ENCODE results near the gene ELL. TPM values are rescaled to one million over a fixed set of nuclear protein-coding genes. Genes with fewer than 3 reads are reported as not detected.
A peak's percentile ranks its signal among the peaks of the same experiment; 100 is the strongest.

Gene ELL
- total RNA-seq, 2 donors from 2014 or later, result 23.7 to 41.8 TPM

DNA sequence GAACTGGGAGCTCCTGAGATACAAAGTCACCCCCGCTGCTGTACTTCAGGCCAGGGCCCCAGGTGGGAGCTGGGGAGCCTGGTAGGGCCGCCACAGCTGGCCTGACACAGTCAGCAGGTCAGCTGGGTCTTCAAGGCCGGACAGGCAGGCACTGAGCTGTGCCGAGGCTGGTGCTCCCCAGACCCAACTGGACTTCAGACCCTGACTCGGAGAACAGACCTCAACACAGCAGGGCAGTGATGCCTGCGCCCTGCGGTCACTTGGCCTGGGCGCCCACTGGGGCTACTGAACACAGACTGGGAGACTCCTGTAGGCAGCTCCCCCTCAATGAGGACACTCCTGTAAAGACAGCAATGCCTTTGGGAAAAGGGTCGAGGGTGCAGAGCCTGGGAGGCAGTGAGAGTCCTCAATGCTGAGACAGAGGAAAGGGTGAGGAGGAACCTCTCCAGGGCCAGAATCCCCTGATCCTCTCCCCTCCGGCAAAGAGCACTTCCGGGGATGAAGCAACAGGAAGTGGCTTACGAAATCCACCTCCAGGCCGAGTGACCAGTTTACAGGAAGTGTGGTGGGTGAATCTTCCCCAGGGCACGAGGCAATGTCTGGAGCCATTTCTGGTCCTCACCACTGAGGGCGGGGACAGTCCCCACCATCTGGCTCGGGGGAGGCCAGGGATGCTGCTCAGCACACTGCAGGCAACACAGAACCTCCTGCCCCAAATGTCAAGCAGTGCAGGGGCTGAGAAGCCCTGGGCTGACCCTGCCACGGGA lies 43.1 kb downstream of the ELL start:
- H3K9me3 Mint-ChIP-seq, result no peaks in the 10 kb centered on the region

DNA sequence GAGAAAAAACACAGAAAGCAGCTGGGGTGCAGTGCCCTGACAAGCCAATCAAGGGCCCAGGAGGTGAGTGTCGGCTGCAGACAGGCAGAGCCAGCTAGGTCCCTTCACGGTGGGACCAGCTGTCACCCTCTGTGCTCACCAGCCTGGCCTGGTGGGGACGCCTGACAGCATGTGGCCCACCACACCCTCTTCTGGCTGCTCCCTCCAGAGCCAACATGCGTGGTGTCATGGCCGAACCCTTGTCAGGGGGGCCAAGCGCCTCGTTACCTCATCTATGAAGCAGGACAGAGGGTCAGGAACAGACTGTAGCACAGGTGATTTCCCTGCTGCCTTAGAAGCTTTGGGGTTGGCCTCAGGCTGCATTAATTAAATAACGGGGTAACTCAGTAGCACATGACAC lies 43.9 kb downstream of the ELL start:
- Mint-ChIP-seq H3K4me1 (peaks cover 65% of the 10 kb centered on the region), H3K9me3 (no peaks in the 10 kb centered on the region), H3K27me3 (no peaks in the 10 kb centered on the region), H3K4me3 (peak overlapping the region; percentile 94), H3K27ac (peak overlapping the region; percentile 99), H3K36me3 (ENCODE audit: low read depth) (peaks cover 15% of the 10 kb centered on the region)
- ATAC-seq (replicated peaks), result no peak

More for the DNA sequence above, 43.1 kb downstream of the ELL start:
- Mint-ChIP-seq H3K4me3 (peak overlapping the region; percentile 94), H3K36me3 (ENCODE audit: low read depth) (peaks cover 14% of the 10 kb centered on the region), H3K27ac (peak overlapping the region; percentile 99), H3K4me1 (peaks cover 72% of the 10 kb centered on the region), H3K27me3 (no peaks in the 10 kb centered on the region)
- ATAC-seq (replicated peaks), result peak; percentile 83

DNA sequence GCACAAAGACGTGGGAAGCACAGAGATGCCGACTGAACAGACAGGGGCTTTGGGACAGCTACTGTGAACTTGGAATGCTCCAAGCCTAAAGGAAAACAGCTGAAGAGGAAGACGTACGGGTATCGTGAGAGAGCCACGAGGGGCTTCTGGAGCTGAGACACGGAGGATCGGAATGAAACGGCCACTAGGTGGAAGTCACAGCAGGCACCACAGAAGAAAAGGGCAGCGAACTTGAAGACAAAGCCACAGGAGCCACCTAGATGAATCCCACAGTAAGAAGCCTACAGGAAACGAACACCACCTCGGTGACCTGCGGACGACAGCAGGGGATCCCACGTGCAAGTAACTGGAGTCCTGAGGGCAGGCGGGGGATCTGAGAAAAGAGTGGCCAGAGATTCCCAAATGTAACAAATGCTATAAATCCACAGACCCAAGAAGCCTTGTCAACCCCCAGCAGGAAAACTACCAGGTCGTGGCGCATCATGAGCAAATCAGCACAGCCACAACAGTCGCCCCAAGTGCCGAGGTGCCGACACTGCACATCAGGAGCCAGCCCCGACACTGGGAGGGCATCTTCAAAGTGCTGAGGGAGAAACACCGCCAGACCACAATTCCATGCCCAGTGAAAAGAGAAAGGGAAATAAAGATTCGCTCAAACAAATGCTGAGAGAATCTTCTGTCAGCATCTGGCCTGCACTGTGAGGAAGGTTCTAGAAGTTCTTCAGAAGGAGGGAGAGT lies 44.7 kb downstream of the ELL start:
- Mint-ChIP-seq H3K9me3 (no peaks in the 10 kb centered on the region), H3K4me1 (peaks cover 58% of the 10 kb centered on the region), H3K27me3 (no peaks in the 10 kb centered on the region), H3K27ac (peak overlapping the region; percentile 99), H3K36me3 (ENCODE audit: low read depth) (peaks cover 23% of the 10 kb centered on the region), H3K4me3 (peak overlapping the region; percentile 94)
- no peak for ATAC-seq (replicated peaks)

DNA sequence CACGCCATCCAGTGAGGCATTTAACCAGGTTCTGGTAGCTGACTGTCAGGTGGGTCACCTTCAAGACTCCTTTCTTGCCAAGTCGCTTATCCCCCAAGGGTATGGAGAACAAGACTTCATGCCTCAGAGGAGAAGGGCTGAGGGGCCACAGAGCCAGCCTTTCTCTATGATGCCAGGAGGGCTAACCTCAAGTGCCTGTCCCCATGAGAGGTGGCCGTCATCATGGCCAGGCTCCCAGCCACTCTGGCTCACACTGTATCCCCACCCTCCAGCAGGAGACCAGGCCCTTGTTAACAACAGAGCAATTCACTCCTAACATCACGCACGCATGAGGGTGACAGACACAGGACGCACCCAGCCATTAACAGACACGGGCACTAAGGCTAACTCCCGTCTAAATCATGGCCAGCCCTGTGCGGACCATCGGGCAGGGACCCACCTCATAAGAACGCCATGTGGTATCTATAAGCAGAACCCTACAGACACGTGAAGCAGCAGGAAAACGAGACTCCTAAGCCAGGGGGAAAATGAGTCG lies 45.3 kb downstream of the ELL start:
- Mint-ChIP-seq H3K27me3 (no peaks in the 10 kb centered on the region), H3K9me3 (no peaks in the 10 kb centered on the region), H3K4me3 (peak overlapping the region; percentile 94), H3K36me3 (ENCODE audit: low read depth) (peaks cover 29% of the 10 kb centered on the region), H3K4me1 (peaks cover 53% of the 10 kb centered on the region), H3K27ac (peak overlapping the region; percentile 99)
- ATAC-seq (replicated peaks), result no peak

DNA sequence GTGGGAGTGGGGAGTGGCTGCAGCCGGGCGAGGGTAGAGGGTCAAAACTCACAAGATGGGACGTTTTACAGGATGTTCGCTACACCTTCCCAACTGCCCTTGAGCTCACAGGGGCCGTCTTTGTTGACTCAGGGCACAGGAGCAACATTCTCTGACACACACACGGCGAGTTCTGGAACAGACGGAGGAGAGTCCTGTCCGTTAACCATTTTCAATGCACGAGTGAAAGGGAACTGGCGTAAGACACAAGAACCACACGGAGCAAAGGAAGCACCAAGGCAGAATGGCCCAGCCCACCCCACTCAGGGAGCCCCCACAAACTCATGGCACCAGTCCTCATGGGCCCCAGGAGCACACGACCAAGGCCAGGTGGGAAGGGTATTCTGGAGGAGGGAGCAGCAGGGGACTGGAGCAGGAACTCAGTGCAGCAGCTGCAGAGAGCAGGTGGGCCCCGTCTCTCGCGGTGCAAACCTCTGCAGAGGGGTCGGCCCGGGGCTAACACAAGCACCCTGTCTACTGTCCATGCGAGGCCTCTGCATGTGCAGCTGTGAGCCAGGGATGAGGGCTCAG lies 46.0 kb downstream of the ELL start:
- Mint-ChIP-seq H3K36me3 (ENCODE audit: low read depth) (peaks cover 30% of the 10 kb centered on the region), H3K4me3 (peak overlapping the region; percentile 56), H3K27me3 (no peaks in the 10 kb centered on the region), H3K9me3 (no peaks in the 10 kb centered on the region), H3K27ac (peak overlapping the region; percentile 91), H3K4me1 (peaks cover 46% of the 10 kb centered on the region)
- no peak for ATAC-seq (replicated peaks)

DNA sequence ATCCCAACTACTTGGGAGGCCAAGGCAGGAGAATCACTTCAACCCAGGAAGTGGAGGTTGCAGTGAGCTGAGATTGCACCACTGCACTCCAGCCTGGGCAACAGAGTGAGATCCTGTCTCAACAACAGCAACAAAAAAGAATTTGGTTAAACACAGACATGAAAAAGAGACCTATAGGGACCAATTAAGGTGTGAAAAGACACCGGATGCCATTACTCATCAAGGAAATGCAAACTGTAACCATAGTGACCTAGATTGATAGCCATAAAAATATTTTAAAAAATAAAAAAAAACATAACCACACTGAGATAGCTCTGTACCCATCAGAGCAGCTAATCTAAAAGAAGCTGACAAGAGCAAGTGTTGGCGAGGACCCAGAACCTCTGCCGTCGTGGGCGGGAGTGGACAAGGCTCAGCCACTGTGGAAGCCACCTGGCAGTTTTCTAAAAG lies 46.8 kb downstream of the ELL start:
- H3K27ac Mint-ChIP-seq, result peak overlapping the region; percentile 91
- H3K27me3 Mint-ChIP-seq, result no peaks in the 10 kb centered on the region
- peaks cover 37% of the 10 kb centered on the region for H3K36me3 Mint-ChIP-seq (ENCODE audit: low read depth)
- H3K4me3 Mint-ChIP-seq, result peak overlapping the region; percentile 56
- peak; percentile 45 for ATAC-seq (replicated peaks)
- H3K4me1 Mint-ChIP-seq, result peaks cover 43% of the 10 kb centered on the region
- H3K9me3 Mint-ChIP-seq, result no peaks in the 10 kb centered on the region

DNA sequence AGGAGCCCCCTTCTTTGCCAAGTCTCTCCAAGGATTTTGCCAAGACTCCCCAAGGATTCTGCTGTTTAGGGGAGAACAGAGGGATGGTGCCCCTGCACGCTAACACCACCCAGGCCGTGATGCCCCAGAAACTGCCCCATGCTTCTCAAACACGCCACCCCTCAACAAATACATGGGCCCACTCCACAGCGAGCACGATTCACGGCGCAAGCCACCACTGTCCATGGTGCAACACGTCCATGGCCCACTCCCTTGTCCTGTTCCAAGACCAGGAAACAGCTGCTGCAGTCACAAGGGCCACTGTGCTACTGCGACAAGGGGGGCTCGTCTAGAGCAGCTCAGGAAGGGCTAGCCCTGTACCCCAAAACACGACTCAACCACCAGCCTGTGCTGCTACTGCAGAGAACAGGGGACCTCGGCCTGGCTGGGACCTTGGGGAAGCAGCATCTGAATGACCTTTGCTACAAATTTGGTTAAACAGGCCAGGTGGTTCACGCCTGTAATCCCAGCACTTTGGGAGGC lies 47.4 kb downstream of the ELL start:
- ATAC-seq (replicated peaks), result no peak
- Mint-ChIP-seq H3K36me3 (ENCODE audit: low read depth) (peaks cover 41% of the 10 kb centered on the region), H3K9me3 (no peaks in the 10 kb centered on the region), H3K27ac (peak overlapping the region; percentile 91), H3K27me3 (no peaks in the 10 kb centered on the region), H3K4me3 (peak overlapping the region; percentile 56), H3K4me1 (peaks cover 38% of the 10 kb centered on the region)

DNA sequence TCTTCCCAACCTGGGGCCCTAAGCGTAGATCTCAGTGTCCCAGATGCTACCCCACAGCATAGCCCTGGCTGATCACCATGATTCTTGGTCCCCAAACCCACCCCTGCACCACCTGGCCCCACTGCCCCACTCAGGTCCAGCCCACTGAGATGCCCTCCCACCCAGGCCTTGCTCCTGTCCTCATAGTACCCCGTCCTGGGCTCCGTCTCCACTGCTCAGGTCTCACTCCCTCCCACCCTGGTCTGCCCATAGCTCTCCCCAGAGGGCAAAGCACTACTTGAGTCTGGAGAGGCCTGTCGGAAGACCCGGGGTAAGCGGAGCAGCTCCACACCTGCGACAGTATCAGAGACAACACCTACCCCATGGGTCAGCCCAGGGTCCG lies 48.2 kb downstream of the ELL start:
- H3K9me3 Mint-ChIP-seq, result no peaks in the 10 kb centered on the region
- no peak overlapping the region for H3K4me3 Mint-ChIP-seq
- peaks cover 32% of the 10 kb centered on the region for H3K4me1 Mint-ChIP-seq
- peak overlapping the region; percentile 91 for H3K27ac Mint-ChIP-seq
- peaks cover 35% of the 10 kb centered on the region for H3K36me3 Mint-ChIP-seq (ENCODE audit: low read depth)
- no peak for ATAC-seq (replicated peaks)
- H3K27me3 Mint-ChIP-seq, result no peaks in the 10 kb centered on the region

DNA sequence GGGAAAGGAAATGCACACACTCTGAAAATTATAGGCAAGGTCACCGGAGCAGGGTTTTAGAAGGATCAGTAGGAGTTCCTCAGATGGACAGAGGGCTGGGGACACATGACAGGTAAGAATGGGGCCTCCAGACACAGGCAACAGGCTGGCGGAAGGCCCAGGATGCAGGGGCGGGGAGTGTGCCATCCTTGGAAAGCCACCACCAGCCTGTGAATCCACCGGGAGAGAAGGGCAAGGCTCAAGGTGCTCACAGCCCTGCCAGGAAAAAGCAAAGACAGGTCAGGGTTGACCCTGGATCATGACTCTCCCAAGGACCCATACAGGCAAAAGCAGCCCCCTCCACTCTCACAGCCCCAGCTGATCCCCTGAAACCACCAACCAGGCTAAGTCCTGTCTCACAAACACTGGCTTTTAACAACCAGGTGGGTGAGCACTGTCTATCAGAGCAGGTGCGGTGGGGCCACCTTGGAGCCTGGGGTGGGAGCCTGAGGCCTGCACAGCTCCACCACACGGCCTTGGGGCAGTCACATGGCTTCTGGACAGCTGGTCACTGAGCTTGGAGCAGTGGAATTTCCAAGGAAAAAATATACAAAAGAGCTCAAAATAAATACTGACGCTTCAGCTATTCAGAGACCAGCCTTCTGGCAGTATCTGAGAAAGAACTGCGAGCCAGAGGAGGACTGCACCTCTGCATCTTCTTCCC lies 48.7 kb downstream of the ELL start:
- Mint-ChIP-seq H3K4me3 (no peak overlapping the region), H3K27ac (peak overlapping the region; percentile 91), H3K9me3 (no peaks in the 10 kb centered on the region), H3K27me3 (no peaks in the 10 kb centered on the region), H3K4me1 (peaks cover 32% of the 10 kb centered on the region), H3K36me3 (ENCODE audit: low read depth) (peaks cover 35% of the 10 kb centered on the region)
- no peak for ATAC-seq (replicated peaks)

DNA sequence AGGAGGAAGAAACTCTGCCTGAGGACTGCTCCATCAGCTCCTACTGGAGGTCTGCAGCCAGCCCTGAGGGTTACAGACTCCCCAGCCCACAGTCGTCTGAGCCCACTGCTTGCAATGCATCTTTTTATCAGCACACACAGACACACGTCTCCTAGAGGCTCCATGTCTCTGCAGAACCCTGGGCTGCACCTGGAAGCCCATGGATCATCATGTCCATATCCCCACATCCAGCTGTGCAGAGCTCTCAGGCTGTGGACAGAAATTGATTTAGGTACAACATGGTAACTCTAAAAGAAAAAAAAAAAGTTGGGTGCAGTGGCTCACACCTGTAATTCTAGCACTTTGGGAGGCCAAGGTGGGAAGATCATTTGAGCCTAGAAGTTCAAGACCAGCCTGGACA lies 51.1 kb downstream of the ELL start:
- no peak for ATAC-seq (replicated peaks)
- H3K36me3 Mint-ChIP-seq (ENCODE audit: low read depth), result peaks cover 35% of the 10 kb centered on the region
- H3K27ac Mint-ChIP-seq, result peak overlapping the region; percentile 65
- H3K4me3 Mint-ChIP-seq, result no peak overlapping the region
- H3K27me3 Mint-ChIP-seq, result no peaks in the 10 kb centered on the region
- H3K4me1 Mint-ChIP-seq, result peaks cover 19% of the 10 kb centered on the region
- H3K9me3 Mint-ChIP-seq, result no peaks in the 10 kb centered on the region

DNA sequence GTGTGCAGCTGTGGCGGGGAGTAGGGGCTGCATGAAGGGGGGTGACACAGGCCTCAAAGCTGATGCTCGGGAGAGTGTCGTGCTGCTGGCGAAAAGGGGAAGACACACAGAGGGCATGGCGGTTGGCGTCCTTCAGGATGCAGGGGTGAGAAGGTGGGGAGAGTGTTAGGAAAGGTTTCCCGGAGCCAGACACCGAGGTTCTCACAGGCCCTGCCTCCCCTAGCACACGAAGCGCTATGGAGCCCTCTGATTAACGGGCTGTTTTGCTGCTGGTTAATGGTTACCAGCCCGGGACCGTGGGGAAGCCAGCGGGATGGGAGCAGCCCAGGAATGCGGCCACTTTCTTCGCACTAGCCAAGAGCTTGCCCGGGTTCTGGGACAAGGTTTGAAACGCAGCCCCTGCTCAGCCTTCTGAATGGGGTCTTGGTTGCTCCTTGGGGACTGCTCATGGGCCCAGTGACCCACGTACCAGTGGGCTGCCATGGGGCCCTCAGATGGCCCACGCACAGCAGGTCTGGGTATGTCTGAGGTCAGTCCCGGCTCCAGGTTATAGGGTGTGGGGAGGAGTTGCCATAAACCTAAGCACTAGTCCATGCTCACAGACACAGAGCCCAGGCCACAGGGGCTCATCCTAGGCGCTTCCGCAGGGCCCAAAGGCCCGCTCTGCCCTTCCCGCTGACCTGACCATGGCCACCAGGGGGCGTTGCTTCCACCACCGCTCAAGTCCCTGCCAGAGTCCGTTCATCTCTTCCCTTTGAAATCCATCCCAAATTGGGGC lies 52.6 kb downstream of the ELL start:
- Mint-ChIP-seq H3K9me3 (no peaks in the 10 kb centered on the region), H3K27ac (peak overlapping the region; percentile 78), H3K4me1 (peaks cover 14% of the 10 kb centered on the region), H3K4me3 (no peak overlapping the region), H3K27me3 (no peaks in the 10 kb centered on the region), H3K36me3 (ENCODE audit: low read depth) (peaks cover 50% of the 10 kb centered on the region)
- ATAC-seq (replicated peaks), result peak; percentile 69

DNA sequence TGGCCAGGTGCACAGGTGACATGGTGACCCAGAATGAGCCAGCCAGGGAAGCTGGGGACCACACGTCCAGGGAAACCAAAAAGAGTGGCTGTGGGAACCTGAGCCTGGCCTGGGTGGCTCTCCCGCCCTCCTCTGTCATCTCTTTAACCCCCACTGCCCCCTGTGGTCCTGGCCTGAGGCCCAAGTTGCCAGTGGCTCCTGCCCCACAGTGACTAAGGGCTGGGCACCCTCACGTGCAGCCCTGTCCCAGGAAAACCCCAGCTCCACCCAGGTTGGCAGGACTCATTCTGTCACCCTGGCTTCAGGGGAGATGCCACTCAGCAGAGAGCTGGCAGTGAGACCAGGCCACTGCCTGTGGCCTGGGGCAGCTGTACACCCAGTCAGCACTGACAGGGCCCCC lies 53.4 kb downstream of the ELL start:
- peak overlapping the region; percentile 78 for H3K27ac Mint-ChIP-seq
- peaks cover 14% of the 10 kb centered on the region for H3K4me1 Mint-ChIP-seq
- no peaks in the 10 kb centered on the region for H3K27me3 Mint-ChIP-seq
- H3K9me3 Mint-ChIP-seq, result no peaks in the 10 kb centered on the region
- H3K36me3 Mint-ChIP-seq (ENCODE audit: low read depth), result peaks cover 53% of the 10 kb centered on the region
- ATAC-seq (replicated peaks), result peak; percentile 15
- H3K4me3 Mint-ChIP-seq, result no peak overlapping the region

DNA sequence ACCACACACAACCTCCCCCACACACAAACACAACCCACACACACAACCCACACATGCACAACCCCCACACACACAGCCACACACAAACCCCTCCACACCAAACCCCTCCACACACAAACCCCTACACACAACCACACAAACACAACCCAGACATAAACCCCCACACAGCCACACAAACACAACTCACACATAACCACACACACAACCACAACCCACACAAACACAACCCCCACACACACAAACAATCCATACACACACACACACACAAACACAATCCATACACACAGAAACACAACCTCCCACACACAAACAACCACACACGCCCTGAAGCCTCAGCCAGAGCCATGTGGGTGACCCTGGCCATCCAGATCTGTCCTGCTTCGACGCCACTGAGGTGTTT lies 53.9 kb downstream of the ELL start:
- H3K4me3 Mint-ChIP-seq, result no peak overlapping the region
- peaks cover 14% of the 10 kb centered on the region for H3K4me1 Mint-ChIP-seq
- peaks cover 57% of the 10 kb centered on the region for H3K36me3 Mint-ChIP-seq (ENCODE audit: low read depth)
- H3K27me3 Mint-ChIP-seq, result no peaks in the 10 kb centered on the region
- ATAC-seq (replicated peaks), result no peak
- no peaks in the 10 kb centered on the region for H3K9me3 Mint-ChIP-seq
- peak overlapping the region; percentile 78 for H3K27ac Mint-ChIP-seq

Data from activated T-helper 17 cell treated with anti-CD3 and anti-CD28 coated beads, Interleukin-2, amount 50 U/mL, for 72 hours (primary cell).